GM18951 (cell line): ENCODE results near the gene EFL1.
"Not testable (repeated sequence)": the region's sequence is repeated elsewhere in the genome, so short reads cannot be mapped to it uniquely, and the experiment has no call there.

Experiments
- POLR2A ChIP-seq: IDR thresholded peaks from 4 replicates; pipeline ENCODE4 v1.6.1; 2011; ENCODE audit warnings: mild to moderate bottlenecking; ENCODE audit not compliant: insufficient read length, insufficient read depth; ENCODE audit errors: extremely low read depth
- in situ Hi-C: fragments of 300-500 bp; cut with MboI; formaldehyde crosslinking; loops from one replicate; pipeline ENCODE4 v1.12.0; 2022; ENCODE audit warnings: low sequenced_read_pairs, mixed read lengths, inconsistent platforms; ENCODE audit not compliant: unreplicated experiment

EFL1 gene

GRCh38 chr15:82298032-82298431, 35.5 kb upstream of the EFL1 start:
- in situ Hi-C loops: no loop called here
- TF ChIP-seq POLR2A: no peak

DNA sequence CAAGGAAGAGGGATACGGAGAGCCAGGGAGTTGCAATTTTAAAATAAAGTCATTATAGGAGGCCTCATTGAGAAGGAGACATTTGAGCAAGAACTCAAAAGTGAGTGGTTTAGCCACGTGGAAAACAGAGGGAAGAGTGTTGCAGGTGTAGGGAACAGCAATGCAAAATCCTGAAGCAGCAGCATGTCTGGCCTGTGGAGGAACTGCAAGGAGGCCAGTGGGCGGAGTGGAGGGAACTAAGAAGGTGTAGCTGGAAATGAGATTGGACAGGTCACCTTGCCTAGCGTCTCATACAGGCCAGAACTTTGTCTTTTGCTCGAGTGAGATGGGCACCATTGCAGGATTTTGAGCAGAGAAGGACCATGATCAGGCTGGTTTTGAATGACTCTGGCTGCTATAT, 35.0 kb upstream of the EFL1 start:
- in situ Hi-C loops: no loop called here
- TF ChIP-seq POLR2A: no peak

GRCh38 chr15:82294061-82294690, 31.6 kb upstream of the EFL1 start:
- in situ Hi-C loops: no loop called here
- no peak for TF ChIP-seq POLR2A

GRCh38 chr15:82292271-82292670, 29.7 kb upstream of the EFL1 start:
- in situ Hi-C loops: no loop called here
- TF ChIP-seq POLR2A: no peak

- in situ Hi-C loops: not testable (repeated sequence)
These were observed 25.7 kb upstream of the EFL1 start for GRCh38 chr15:82288202-82288601.

DNA sequence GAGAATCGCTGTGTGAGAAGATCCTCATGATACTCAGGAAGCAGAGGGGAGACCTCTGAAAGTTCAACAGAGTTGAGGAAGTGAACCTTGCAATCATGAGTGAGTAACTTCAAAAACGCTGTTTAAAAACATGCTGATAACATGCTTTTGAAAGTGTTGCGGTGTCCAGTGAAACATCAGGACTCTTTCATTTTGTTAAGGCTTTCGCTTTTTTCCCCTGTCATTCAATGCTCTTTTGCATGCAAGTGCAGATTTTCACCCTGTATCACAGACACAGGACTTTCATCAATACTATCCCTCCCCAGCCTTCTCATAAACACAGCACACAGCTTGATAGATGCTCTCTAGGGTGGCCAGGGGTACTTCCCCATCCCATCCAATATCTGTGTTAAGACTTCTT, 23.9 kb upstream of the EFL1 start:
- in situ Hi-C loops: not testable (repeated sequence)

DNA sequence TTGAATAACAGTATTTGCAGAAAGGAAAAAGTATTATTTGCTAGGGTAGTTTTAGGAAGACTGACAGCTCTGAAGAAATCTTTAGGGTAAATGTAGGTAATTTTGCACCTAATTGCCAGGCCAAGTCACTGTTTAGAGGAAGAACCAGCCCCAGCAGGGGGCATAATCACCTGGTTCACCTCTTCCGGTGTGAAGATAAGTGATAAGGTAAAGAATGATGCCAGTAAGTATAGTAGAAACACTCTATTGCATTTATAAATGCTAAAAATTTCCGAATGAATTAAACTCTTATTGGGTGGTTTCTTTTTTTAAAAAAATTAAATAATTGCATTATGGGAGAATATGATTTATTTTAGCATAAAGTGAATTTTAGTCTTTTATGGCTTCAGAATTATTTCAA, 21.8 kb upstream of the EFL1 start:
- in situ Hi-C loops: not testable (repeated sequence)

DNA sequence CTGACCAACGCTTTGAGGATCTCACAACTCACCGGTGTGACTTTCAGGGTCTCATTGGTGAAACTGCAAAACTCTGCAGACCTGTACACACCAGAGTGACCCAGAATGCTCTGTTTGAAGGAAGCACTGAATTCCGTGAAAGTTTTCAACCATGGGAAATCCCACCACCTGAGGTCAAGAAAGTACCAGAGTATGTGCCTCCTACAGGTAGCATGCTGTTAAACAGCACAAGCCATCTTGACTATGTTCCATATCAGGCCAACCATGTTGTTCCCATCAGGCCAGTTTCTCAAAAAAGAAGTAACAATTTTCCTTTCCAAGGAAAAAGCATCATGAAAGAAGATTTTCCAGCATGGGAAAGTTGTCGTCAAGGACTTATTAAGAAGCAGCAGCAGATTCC, 19.9 kb upstream of the EFL1 start:
- in situ Hi-C loops: not testable (repeated sequence)

GRCh38 chr15:82281276-82281675, 18.7 kb upstream of the EFL1 start:
- in situ Hi-C loops: not testable (repeated sequence)

- in situ Hi-C loops: no loop called here
These were observed 12.9 kb upstream of the EFL1 start for GRCh38 chr15:82275410-82275809.

GRCh38 chr15:82272154-82272553, 9.6 kb upstream of the EFL1 start:
- in situ Hi-C loops: no loop called here
- no peak for TF ChIP-seq POLR2A

More at GRCh38 chr15:82275410-82275809, 12.9 kb upstream of the EFL1 start:
- TF ChIP-seq POLR2A: no peak

- in situ Hi-C loops: not testable (repeated sequence)
These were observed 5.9 kb upstream of the EFL1 start for GRCh38 chr15:82268454-82268853.

GRCh38 chr15:82267137-82267536, 4.6 kb upstream of the EFL1 start:
- in situ Hi-C loops: not testable (repeated sequence)

GRCh38 chr15:82263350-82263749, 816 bp upstream of the EFL1 start:
- in situ Hi-C loops: no loop called here
- no peak for TF ChIP-seq POLR2A

- in situ Hi-C loops: not testable (repeated sequence)
These were observed 740 bp downstream of the EFL1 start for GRCh38 chr15:82261566-82262421.

DNA sequence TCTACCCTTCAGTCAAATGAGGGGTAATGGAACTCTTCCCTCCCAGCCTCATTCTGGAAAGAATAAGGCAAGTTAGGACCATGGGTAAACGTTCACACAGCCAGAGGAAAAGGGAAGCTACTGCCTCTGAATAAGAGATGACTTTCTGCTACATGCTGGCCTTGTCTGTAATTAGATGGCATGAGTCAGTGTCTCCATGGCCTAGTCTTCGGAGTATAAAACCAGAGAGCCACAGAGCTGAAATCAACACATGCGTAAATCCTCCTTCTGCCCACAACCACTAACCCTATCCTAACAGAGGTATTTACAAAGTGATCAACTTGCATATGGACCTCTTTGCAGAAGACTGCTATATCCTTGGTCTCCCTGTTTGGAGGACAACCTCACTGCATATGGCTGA, 14.3 kb downstream of the EFL1 start:
- in situ Hi-C loops: loop anchor here (10.0 kb wide), 1 partner anchor 1847 kb away; no protein-coding TSS in a partner anchor

- in situ Hi-C loops: loop anchor here (10.0 kb wide), 1 partner anchor 1849 kb away; no protein-coding TSS in a partner anchor
These were observed 16.6 kb downstream of the EFL1 start for GRCh38 chr15:82245956-82246355.

GRCh38 chr15:82243644-82244043, 18.9 kb downstream of the EFL1 start:
- in situ Hi-C loops: loop anchor here (10.0 kb wide), 1 partner anchor 1851 kb away; no protein-coding TSS in a partner anchor

DNA sequence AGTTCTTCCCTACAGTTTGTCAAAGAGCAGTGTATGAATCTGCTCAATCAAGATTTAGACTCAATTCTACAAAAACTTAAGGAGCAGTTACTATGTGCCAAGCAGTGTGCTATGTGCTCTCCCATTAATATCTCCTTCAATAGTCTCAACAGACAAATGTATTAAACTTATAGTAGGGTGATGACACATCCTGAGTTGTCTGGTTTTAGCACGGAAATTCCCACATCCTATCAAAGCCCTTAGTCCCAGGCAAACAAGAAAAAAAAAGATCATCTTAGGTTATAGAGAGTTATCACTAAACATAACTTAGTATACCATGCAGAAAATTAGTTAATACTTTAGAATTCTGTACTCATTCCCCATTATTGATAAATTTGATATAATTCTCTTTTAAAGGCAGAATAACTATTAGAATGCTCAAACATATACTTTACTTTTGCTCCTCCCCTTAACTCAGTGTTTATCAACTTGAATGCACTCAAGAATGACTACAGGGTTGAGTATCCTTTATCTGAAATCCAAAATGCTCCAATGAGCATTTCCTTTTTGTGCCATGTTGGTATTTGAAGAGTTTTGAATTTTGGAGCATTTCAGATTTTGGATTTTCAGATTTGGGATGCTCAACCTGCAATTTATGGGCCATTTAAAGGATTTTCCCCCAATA, 20.6 kb downstream of the EFL1 start:
- in situ Hi-C loops: loop anchor here (10.0 kb wide), 1 partner anchor 1853 kb away; no protein-coding TSS in a partner anchor
